HG02678 (cell line): ENCODE data around the gene TBX6.
"Not testable (repeated sequence)": the region's sequence is repeated elsewhere in the genome, so short reads cannot be mapped to it uniquely, and the experiment has no call there.

ENCODE experiments used
- ATAC-seq: cut with Tn5 transposase; IDR thresholded peaks from one replicate; pipeline ENCODE4 v1.9.1; 2021; ENCODE audit warnings: mild to moderate bottlenecking, moderate library complexity; ENCODE audit not compliant: unreplicated experiment

Gene TBX6

DNA sequence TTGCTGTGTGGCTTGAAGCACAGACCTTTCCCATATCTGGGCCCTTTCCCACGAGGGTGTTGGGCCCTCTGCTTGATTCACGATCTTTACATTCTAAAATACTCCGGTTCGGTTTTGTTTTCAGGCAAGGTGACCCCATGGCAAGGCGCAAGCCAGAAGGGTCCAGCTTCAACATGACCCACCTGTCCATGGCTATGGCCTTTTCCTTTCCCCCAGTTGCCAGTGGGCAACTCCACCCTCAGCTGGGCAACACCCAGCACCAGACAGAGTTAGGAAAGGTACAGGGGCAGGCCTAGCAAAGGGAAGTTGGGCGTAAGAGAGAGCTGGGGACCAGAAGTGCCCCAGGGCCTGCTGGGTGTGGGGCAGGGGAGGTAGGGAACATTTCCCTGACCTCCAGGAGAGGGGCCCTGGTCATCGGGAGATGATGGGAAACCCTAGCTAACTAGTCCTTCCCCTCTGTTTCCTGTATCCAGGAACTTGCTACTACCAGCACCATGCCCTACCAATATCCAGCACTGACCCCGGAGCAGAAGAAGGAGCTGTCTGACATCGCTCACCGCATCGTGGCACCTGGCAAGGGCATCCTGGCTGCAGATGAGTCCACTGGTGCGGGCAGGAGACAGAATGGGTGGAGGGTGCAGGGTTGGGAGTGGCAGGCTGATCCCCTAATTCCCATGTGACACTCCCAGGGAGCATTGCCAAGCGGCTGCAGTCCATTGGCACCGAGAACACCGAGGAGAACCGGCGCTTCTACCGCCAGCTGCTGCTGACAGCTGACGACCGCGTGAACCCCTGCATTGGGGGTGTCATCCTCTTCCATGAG is 24.8 kb downstream of the TBX6 start:
- ATAC-seq, result no peak

GRCh38 chr16:30065943-30066760 is 25.6 kb downstream of the TBX6 start:
- ATAC-seq, result no peak

DNA sequence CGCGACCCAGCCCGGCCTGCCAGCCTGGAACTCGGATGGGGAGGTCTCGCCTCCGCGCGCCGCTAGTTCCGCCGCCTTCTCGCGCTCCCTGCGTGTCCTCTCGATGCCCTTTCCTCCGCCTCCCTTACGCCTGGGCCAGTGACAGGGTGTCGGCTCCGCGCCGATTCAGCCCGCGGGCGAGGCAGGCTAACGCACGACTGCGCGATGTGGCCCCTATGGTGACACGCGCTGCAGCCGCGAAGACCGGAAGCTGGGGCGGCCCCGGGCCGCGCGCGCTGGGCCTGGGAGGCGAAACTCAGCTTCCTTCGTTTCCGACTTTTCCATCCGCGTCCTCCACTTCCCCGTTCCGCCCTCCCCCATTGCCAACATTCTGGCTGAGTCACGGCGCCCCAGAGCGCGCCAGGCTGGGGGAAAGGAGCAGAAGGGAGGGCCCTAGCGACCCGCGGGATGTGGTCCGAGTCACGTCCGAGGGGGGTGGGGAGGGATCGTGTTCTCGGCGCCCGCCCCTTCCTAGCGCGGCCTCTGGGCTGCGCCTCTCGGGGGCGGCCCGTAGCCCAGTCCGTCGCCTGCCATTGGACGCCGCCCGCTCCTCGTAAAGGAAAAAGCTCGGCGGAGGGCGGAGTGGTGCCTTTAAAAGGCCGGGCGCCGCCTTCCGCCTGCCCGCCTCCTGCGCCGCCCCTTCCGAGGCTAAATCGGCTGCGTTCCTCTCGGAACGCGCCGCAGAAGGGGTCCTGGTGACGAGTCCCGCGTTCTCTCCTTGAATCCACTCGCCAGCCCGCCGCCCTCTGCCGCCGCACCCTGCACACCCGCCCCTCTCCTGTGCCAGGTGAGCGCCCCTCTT is 26.4 kb downstream of the TBX6 start, which contains the start of gene ALDOA:
Gene ALDOA, plus strand, starts transcription at position 659 of the 841 bp plus-strand sequence. CDS start 1,138 bp downstream, outside the sequence.
- peak; percentile 86 for ATAC-seq

DNA sequence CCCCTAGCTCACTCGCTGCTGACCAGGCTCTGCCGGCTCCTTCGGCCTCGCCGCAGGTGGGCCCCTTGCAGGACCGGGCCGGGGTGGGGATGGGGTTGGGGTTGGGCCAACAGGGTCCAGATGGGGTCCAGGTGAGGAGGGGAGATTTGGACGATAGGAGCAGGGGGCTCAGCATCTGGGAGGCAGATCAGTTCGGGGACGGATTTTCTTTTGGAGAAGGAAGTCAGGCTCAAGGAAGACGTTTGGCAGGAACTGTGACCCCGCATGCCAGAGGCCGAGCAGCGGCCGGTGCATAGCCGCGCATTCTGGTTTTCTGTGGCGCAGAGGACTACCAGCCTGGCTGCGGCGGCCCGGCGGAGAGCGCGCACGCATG is 27.0 kb downstream of the TBX6 start:
- no peak for ATAC-seq

DNA sequence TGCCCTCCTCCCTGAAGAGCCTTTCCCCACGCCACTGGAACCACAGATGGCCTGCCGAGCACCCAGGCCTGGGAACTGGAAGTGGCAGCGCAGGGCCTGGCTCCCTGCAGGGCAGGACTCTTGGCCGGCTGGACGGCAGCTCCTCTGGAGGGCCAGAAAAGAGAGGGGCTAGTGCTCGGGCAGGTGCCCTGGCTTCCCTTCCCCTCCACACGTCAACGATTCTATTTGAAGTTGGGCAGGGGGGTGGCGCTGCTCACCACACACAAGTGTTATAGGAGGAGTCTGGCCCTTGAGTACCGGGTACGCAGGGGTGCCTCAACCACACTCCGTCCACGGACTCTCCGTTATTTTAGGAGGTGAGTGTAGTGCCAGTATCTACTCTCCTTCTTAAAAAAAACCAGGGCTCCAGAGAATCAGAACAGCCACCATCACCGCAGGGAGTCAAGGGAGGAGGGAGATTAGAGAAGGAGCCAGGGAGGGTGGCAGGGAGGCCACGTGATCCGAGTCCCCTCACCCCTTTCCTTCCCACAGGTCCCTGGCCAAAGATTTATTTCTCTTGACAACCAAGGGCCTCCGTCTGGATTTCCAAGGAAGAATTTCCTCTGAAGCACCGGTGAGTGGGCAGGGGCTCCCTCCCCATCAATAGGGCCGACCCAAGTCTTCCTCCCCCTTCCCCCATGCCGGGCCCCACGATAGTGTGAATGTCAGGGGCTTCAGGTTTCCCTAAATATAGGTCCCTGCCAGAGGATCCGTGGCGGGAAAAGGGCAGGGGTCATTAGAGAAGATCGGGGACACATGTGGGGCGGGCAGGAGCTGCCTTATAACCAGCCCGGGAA is 27.6 kb downstream of the TBX6 start:
- no peak for ATAC-seq

GRCh38 chr16:30063278-30063892 is 28.3 kb downstream of the TBX6 start:
- ATAC-seq, result no peak

DNA sequence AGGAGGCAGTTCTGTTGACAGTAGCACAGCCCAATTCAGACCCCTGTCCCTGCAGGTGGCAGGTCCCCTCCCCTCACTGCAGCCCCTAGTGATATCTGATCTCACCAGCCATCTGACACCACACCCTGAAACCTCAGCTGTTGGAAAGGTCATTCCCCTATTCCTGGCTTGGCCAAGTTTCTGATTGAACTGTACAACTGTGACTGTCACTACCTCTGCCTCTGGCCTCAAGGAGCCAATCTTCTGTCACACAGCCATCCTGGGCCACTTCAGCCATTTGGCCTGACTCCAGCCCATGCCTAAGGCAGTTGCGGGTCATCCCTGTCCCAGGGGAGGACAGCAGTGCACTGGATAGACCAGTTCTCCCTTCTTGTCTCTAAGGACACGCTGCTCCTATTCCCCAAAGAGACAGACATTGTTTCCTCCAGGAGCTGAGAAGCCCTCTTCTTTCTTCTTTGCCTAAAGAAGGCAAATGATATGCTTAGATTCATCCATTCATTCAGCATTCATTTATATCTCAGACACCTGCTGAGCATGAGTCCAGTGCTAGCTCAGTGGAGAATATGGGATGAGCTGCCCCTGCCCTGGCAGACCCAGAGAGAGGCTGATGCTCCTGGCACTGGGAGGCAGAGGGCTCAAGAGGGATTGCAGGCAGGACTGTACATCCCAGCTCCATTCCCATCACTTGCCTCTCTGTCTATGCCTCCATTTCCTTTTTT is 30.7 kb downstream of the TBX6 start:
- no peak for ATAC-seq

GRCh38 chr16:30060346-30060745 is 31.4 kb downstream of the TBX6 start:
- ATAC-seq, result no peak

DNA sequence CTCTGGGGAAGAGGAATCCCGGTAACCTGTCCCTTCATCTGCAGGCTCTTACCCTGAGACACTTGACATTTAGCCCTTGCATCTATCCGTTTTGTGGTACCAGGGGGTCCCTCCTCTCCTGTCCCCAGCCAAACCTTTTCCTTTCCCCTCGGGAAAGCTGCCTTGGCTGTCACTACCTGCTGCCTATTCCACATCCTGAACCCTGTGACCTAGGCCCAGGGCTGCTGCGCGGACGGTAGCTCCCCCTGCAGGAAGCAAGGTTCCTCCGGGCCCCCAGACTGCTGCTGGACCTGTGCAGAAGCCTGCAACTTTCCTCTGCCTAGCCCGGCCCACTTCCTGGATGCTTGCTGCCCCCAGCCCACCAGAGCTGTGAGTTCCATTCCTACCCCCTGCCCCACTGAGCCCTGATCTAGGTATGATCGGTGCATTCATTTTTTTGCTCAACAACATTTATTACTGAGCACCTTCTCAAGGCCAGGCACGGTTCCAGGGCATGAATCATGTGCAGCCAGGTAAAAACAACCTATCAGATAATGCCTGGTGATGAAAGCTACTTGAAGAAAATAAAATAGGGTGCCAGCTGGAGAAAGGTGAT is 36.7 kb downstream of the TBX6 start:
- no peak for ATAC-seq

DNA sequence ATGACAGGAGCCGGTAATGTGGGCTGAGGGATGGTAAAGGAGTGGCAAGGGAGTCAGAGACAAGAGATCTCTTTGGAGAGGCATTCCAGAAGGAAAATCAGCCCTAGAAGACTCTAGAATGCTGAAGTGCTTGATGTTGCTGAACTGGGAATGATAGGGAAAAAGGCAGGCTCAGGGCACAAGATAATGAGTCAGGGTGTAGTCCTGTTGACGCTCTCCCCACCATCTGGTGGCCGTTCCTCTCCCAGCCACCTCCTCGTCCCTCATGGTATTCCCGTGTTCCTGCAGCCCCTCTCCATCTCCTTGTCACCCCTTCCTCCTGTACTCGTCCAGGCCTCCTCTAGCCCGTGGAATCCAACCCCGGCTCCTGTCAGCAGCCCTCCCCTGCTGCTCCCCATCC is 37.3 kb downstream of the TBX6 start:
- ATAC-seq, result no peak

DNA sequence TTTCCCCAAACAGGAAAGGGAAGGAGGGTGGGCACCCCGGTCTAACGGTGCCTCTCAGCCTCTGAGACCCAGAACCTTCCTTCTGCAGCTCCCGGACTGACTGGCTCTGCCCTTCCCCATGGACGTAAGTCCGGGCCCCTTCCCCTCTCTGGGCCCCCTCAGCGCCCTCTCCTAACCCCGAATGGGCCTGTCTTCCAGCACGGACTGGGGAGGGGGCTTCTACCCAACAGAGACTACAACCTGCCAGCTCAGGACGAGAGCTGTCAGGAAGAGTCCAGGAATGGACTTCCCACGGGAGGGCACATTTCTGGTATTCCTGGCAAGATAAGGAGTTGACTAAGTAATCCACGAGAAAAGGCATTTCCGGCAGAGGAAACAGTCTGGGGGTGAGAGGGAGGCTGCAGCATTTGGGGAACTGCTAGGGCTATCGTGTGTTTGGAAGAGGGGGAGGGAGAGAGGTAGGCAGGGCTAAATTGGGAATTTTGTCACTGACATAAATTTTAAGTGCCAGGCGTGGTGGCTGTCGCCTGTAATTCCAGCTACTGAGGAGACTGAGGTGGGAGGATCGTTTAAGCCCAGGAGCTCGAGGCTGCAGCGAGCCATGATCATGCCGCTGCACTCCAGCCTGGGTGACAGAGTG is 38.2 kb downstream of the TBX6 start:
- no peak for ATAC-seq

DNA sequence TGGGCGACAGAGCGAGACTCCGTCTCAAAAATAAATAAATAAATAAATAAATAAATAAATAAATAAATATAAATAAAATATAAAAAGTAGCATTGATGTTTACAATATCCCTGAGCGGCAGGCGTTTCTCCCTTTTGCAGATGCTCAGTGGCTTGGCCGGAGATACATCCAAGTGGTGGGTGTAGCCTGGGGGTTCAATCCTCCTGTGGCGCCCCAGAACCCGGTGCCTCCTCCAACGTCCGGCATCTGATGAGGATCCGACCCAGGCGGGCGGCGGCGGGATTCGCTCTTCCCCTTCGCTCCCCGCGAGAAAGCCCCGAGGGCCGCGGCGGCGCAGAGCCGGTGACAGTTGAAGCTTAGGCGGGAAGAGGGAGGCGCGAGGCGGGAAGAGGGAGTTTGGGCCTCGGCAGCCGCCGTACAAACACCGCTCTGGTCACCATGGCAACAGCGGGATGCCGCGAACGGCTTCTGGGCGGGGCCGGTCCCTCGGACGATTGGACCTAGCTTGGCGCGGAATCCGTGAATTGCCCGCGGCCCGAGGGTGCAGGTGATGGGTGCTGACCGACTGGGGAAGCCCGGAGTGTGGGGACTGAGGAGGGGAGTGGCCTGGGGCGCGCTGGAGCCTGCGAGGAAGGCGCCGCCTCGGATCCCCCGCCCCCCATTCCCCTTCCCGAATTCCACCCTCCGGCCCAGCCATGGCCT is 38.9 kb downstream of the TBX6 start:
- ATAC-seq, result peak; percentile 79

GRCh38 chr16:30051518-30051917 is 40.2 kb downstream of the TBX6 start:
- no peak for ATAC-seq

GRCh38 chr16:30049871-30050270 is 41.9 kb downstream of the TBX6 start:
- no peak for ATAC-seq

DNA sequence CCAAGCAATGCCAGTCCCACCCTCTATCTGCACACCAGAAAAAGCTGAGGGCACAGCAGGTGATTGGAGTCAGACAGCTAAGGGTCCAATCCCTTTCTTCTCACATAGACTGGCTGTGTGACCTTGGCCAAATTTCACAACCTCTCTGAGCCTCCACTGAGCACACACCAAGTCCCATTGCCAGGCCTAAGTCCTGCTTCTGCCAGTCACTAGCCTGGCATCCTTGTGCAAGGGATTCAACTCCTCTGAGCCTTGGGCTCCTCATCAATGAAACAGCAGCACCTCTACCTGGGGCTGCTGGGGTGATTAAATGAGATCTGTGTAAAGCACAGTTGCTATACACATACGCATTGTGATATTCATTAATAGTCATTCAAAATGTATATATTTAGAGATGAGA is 45.1 kb downstream of the TBX6 start:
- no peak for ATAC-seq

- no peak for ATAC-seq
These were observed 45.5 kb downstream of the TBX6 start for GRCh38 chr16:30046178-30046577.

DNA sequence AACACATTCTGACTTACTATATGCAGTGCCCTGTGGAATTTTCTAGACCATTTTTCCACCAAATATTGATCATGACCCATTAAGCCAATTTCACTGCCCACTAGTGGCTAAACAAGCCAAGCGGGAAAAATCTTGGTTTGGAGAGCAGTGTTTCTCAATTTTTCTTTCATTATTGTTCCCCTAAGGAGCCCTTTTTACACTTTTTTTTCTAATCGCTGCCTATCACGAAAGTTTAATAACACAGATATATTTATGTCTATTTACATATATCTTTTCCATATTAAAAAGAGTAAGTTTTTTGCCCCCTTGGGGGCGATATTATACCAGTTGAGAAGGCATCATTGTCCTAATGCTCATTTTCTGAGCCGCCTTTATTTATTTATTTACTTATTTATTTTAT is 49.9 kb downstream of the TBX6 start:
- ATAC-seq, result no peak

DNA sequence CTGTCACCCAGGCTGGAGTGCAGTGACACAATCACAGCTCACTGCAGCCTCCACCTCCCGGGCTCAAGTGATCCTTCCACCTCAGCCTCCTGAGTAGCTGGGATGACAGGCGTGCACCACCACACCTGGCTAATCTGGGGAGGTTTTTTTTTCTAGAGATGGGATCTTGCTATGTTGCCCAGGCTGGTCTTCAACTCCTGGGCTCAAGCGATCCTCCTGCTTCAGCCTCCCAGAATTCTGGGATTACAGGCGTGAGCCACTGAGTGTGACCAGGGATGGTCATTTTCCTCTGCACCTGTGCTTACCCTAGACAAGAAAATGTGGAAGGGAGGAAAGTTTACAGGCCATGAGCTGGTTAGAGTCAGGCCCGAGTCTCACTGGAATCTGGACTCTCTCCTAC is 51.0 kb downstream of the TBX6 start:
- not testable (repeated sequence) for ATAC-seq
